ENCODE results near the gene REM2. TPM values are rescaled to one million over a fixed set of nuclear protein-coding genes. Genes with fewer than 3 reads are reported as not detected.
"Not testable (repeated sequence)": the region's sequence is repeated elsewhere in the genome, so short reads cannot be mapped to it uniquely, and the experiment has no call there.

REM2 gene
- total RNA-seq, 4 donors from 2014 or later: 0.83 to 1.6 TPM; not detected in 2

DNA sequence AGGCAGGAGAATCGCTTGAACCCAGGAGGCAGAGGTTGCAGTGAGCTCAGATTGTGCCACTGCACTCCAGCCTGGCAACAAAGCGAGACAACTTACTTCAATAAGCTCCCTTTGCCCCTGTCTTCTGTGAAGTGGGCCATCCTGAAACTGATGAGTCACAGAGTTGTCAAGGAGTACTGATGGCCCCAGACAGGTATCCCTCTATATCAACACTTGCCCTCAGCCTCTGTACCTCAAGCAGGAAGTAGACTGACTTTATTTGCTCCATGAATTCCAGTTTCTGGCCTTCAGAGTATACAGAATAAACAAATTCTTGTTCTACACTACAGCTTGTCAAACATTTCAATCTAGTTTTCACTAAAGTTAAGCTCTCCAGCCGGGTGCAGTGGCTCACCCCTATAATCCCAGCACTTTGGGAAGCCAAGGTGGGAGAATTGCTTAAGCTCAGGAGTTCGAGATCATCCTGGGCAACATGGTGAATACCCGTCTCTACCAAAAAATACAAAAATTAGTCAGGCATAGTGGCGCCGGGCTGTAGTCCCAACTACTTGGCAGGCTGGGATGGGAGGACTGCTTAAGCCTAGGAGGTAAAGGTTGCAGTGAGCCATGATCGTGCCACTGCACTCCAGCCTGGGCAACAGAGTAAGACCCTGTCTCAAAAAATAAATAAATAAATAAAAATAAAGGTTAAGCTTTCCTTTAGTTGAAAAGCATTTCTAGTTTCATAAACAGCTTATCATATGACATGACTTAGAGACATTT is 27.9 kb upstream of the REM2 start:
- TF ChIP-seq, protein P1, sequence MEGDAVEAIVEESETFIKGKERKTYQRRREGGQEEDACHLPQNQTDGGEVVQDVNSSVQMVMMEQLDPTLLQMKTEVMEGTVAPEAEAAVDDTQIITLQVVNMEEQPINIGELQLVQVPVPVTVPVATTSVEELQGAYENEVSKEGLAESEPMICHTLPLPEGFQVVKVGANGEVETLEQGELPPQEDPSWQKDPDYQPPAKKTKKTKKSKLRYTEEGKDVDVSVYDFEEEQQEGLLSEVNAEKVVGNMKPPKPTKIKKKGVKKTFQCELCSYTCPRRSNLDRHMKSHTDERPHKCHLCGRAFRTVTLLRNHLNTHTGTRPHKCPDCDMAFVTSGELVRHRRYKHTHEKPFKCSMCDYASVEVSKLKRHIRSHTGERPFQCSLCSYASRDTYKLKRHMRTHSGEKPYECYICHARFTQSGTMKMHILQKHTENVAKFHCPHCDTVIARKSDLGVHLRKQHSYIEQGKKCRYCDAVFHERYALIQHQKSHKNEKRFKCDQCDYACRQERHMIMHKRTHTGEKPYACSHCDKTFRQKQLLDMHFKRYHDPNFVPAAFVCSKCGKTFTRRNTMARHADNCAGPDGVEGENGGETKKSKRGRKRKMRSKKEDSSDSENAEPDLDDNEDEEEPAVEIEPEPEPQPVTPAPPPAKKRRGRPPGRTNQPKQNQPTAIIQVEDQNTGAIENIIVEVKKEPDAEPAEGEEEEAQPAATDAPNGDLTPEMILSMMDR (IDR thresholded peaks at IDR 0.05): no peak
- TF ChIP-seq POLR2A (IDR thresholded peaks at IDR 0.05): no peak
- no peak for DNase-seq
- H3K36me3 ChIP-seq: no peaks in the 10 kb centered on the region
- H3K9me3 ChIP-seq: no peaks in the 10 kb centered on the region
- intact Hi-C loops (cut with DNase I; ENCODE audit: low total_unique reads): loop anchor here (5.0 to 10.0 kb wide), 2 partner anchors 33 to 290 kb away; no protein-coding TSS in a partner anchor
- H3K4me3 ChIP-seq: no peak overlapping the region
- no peak overlapping the region for H3K27ac ChIP-seq
- no peaks in the 10 kb centered on the region for H3K27me3 ChIP-seq
- H3K4me1 ChIP-seq: peaks cover 17 to 18% of the 10 kb centered on the region in 2 donors

DNA sequence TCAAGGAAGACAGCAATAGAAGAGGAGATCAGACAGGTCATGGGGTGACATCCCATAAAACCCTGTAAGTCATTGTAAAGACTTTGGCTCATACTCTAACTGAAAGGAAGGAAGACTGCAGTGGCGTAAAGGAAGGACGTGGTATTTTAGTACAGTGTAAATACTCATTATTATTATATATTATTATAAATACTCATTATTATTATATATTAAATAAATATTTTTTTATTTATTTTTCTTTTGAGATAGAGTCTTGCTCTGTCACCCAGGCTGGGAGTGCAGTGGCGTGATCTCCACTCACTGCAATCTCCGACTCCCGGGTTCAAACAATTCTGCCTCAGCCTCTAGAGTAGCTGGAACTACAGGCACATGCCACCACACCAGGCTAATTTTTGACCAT is 26.6 kb upstream of the REM2 start:
- Histone ChIP-seq H3K4me3 (no peak overlapping the region), H3K27me3 (no peaks in the 10 kb centered on the region), H3K36me3 (no peaks in the 10 kb centered on the region), H3K4me1 (peaks cover 5 to 7% of the 10 kb centered on the region in 2 donors), H3K9me3 (no peaks in the 10 kb centered on the region), H3K27ac (no peak overlapping the region)
- no peak for TF ChIP-seq POLR2A (IDR thresholded peaks at IDR 0.05)
- TF ChIP-seq, protein P1 (IDR thresholded peaks at IDR 0.05): no peak
- DNase-seq: no peak
- intact Hi-C loops (cut with DNase I; ENCODE audit: low total_unique reads): loop anchor here (5.0 to 10.0 kb wide), 2 partner anchors 34 to 292 kb away; no protein-coding TSS in a partner anchor

DNA sequence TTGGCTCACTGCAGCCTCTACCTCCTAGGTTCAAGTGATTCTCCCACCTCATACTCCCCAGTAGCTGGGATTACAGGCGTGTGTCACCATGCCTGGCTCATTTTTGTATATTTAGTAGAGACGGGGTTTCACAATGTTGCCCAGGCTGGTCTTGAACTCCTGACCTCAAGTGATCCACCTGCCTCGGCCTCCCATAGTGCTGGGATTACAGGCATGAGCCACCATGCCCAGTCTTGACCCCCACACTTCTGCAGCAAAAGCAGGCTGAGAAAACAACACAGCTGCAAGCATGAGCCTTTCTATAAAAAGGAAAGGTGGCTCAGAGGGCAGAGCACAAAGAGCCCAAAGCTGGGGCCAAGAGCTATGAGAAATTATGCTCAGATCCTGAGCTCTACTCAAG is 22.6 kb upstream of the REM2 start:
- intact Hi-C loops (cut with DNase I; ENCODE audit: low total_unique reads); H3K27ac ChIP-seq; H3K27me3 ChIP-seq; H3K36me3 ChIP-seq; DNase-seq; H3K4me3 ChIP-seq; H3K4me1 ChIP-seq; H3K9me3 ChIP-seq: not testable (repeated sequence)

DNA sequence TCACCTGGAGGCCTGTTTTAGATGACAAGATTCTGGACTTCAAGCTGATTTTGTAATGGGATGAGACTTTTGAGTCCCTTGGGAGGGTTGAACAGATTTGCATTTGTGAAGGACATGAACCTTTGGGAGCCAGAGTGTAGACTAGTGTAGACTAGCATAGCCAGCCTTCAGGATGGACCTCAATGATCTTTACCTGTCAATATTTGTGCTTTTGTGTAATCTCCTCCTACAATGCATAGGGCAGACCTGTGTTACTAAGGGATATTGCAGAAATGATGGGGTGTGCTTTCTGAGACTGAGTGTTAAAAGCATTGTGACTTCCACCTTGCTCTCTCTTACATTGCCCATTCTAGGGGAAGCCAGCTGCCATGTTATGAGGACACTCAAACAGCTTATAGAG is 21.4 kb upstream of the REM2 start:
- Histone ChIP-seq H3K9me3 (no peaks in the 10 kb centered on the region), H3K4me1 (no peaks in the 10 kb centered on the region), H3K4me3 (no peak overlapping the region), H3K27me3 (no peaks in the 10 kb centered on the region), H3K36me3 (no peaks in the 10 kb centered on the region), H3K27ac (no peak overlapping the region)
- TF ChIP-seq POLR2A (IDR thresholded peaks at IDR 0.05): no peak
- TF ChIP-seq, protein P1 (IDR thresholded peaks at IDR 0.05): no peak
- intact Hi-C loops (cut with DNase I; ENCODE audit: low total_unique reads): no loop called here
- DNase-seq: no peak

DNA sequence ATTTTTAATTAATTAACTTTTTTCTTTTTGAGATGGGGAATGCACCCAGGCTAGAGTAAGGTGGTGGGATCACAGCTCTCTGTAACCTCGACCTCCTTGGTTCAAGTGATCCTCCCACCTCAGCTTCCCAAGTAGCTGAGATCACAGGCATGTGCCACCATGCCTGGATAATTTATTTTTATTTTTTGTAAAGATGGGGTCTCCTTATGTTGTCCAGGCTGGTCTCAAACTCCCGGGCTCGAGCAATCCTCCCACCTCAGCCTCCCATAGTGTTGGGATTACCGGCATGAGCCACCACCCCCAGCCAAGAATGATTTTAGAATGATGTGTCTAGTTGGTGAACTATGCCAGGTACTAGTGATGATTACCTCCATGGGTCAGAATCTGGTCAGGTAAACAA is 18.0 kb upstream of the REM2 start:
- Histone ChIP-seq H3K4me1 (peaks cover under 1 to 1% of the 10 kb centered on the region in 2 donors), H3K9me3 (no peaks in the 10 kb centered on the region), H3K27ac (no peak overlapping the region), H3K36me3 (no peaks in the 10 kb centered on the region), H3K4me3 (no peak overlapping the region), H3K27me3 (no peaks in the 10 kb centered on the region)
- intact Hi-C loops (cut with DNase I; ENCODE audit: low total_unique reads): no loop called here
- TF ChIP-seq POLR2A (IDR thresholded peaks at IDR 0.05): no peak
- TF ChIP-seq, protein P1 (IDR thresholded peaks at IDR 0.05): no peak
- no peak for DNase-seq
